Fibroblast of skin of abdomen (primary cell): ENCODE results near the gene GAL3ST3. TPM values are rescaled to one million over a fixed set of nuclear protein-coding genes. Genes with fewer than 3 reads are reported as not detected.
A peak's percentile ranks its signal among the peaks of the same experiment; 100 is the strongest.
"Not testable (repeated sequence)": the region's sequence is repeated elsewhere in the genome, so short reads cannot be mapped to it uniquely, and the experiment has no call there.

ENCODE experiments used
- DNase-seq: peaks from one replicate; pipeline ENCODE4 v3.0.0-alpha.2; 2013
- polyA plus RNA-seq, 2 experiments: library from polyadenylated mRNA; unstranded; fragments of 120-200 nt; gene quantifications; one replicate each; pipeline ENCODE4 v1.2.1, GENCODE V29; 2013; ENCODE audit not compliant: insufficient read length in 2 of 2

Gene GAL3ST3, protein sequence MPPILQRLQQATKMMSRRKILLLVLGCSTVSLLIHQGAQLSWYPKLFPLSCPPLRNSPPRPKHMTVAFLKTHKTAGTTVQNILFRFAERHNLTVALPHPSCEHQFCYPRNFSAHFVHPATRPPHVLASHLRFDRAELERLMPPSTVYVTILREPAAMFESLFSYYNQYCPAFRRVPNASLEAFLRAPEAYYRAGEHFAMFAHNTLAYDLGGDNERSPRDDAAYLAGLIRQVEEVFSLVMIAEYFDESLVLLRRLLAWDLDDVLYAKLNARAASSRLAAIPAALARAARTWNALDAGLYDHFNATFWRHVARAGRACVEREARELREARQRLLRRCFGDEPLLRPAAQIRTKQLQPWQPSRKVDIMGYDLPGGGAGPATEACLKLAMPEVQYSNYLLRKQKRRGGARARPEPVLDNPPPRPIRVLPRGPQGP
- 0.14 TPM for polyA plus RNA-seq (2013, experiment 1 of 2; ENCODE audit: insufficient read length)
- 0.20 TPM for polyA plus RNA-seq (2013, experiment 2 of 2; ENCODE audit: insufficient read length)

DNA sequence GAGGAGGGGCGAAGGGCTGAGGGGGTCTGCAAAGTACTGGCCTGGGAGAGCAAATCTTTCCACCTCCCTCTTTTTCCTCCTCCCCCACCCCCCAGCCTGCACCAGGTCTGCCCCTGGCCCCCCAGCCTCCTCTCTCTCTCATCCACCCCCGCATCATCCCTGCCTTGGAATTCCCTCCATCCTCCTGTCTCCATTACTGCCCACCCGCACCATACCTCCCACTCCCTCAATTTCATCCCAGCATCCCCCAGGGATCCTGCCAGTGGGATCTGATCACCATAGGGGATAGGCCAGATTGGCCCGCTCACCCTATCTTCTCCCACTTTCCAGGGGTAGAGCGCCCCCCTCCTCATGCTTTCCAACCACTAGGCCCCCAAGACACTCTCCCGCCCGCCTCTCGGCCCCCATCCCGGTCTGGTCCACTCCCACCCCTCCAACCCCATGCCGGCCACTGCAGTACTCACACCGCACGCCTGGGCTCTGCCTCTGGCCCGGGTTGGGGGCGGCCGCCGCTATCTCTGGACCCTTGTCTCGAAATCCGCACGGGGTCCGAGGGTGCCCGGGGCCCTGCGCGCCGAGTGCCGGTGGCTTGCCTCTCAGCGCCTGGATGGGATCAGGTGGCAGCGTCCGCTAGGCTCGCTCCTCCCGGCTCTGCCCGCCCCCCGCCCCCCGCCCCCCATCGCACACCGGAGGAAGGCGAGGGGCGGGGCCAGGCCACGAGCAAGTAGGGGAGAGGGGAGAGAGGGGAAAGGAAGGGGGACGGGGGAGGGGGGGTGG is at the start of gene GAL3ST3:
TSS of gene GAL3ST3 (minus strand) at position 615 of the 777 bp plus-strand sequence. CDS start 3,746 bp downstream, outside the sequence.
- no peak for DNase-seq

DNA sequence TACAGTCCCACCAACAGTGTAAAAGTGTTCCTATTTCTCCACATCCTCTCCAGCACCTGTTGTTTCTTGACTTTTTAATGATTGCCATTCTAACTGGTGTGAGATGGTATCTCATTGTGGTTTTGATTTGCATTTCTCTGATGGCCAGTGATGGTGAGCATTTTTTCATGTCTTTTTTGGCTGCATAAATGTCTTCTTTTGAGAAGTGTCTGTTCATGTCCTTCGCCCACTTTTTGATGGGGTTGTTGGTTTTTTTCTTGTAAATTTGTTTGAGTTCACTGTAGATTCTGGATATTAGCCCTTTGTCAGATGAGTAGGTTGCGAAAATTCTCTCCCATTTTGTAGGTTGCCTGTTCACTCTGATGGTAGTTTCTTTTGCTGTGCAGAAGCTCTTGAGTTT is 43.2 kb upstream of the GAL3ST3 start:
- not testable (repeated sequence) for DNase-seq

DNA sequence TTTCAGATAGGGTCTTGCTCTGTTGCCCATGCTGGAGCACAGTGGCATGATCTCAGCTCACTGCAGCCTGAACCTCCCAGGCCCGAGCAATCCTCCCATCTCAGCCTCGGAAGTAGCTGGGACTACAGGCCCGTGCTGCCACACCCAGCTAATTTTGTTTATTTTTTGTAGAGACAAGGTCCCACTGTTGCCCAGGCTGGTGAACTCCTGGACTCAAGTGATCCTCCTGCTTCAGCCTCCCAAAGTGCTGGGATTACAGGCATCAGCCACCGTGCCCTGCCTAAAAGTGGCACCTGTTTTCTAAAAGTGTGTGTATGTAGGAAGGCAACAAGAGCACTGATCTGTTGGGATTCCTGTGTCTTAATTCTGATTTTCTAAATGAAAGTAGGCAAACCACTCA is 41.3 kb upstream of the GAL3ST3 start:
- no peak for DNase-seq

DNA sequence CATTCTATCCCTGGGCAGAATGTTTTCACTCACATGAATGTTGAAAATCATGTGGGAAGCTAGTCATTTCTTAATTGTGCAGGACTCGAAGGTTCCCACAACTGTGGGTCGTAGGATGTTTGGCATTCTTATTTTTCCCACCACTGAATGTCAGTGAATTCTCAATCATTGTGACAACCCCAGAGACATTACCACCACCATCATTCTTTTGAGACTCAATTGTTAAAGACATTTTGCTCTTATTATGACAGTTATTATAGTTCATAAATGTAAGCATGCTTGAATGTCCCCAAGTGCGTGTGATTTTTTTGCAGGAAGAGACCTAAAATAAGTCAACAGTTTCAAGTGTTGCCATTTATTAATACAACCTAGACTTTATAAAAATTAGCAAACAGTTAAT is 40.1 kb upstream of the GAL3ST3 start:
- DNase-seq = no peak

DNA sequence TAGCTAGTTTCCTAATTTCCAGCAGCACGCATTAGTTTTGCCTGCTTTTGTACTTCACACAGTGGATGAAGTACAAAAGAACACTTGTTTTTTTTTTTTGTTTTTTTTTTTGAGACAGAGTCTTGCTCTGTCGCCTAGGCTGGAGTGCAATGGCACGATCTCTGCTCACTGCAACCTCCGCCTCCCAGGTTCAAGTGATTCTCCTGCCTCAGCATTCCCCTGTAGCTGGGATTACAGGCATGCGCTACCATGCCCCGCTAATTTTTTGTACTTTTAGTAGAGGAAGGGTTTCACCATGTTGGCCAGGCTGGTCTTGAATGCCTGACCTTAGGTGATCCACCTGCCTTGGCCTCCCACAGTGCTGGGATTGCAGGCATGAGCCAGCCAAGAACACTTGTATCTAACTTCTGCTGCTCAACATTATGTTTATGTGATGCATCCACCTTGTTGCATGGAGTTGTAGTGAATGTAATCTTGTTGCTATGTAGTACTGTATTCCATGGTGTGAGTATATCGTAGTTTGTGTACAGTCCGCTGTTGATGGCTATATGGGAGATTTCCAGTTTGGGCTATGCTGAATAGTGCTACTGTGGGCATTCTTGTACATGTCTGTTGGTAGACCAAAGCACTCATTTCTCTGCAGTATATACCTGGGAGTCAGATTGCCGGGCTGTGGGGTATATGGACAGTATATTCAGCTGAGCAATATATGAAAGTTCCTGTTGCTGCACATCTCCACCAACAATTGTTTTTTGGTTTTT is 38.4 kb upstream of the GAL3ST3 start:
- DNase-seq = no peak

DNA sequence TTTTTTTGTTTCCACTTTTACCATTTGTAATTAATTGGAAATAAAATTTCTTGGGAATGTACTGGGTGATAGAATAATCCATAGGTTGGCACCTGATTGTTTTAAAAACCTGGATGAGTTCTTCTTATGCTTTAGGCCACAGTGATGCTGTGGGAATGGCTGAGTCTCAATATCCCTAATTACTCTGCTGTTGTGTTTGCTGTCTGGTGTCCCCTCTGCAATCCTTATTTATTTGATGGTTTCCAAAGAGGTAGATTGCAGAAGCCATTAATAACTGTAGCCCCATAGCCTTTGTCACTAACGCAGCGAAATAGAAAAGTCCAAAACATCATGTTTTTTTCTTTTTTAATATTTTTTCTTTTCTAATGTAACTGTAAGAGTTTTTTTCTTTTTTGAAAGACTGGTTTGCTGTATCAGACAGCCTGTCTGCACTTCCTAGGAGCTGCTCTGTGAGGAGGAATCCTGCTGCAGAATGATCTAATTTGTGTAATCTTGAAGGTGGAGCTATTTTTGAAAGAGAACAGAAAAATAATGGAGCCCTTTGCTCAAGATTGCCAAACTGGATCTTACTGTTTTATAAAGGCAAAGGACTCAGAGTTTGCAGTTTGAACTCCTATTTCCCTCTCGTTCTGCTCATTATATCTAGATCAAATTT is 36.0 kb upstream of the GAL3ST3 start:
- DNase-seq = no peak

DNA sequence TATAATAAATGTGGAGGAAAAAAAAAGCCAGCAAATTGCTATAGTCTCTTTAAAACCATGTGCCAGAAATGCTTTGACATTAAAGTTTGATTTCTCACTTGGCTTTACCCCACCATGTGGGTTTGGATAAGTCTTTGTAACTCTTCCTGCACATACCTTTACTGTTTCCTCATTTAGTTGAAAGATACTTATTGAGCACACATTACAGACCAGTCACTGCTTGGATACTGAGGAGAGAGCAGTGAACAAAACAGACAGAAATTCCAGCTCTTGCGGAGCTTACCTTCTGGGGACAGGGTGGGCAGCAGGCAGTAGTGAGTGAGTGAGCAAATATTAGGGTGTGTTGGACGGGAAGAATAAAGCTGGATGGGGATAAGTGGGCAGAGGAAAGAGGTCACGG is 34.8 kb upstream of the GAL3ST3 start:
- DNase-seq = no peak

DNA sequence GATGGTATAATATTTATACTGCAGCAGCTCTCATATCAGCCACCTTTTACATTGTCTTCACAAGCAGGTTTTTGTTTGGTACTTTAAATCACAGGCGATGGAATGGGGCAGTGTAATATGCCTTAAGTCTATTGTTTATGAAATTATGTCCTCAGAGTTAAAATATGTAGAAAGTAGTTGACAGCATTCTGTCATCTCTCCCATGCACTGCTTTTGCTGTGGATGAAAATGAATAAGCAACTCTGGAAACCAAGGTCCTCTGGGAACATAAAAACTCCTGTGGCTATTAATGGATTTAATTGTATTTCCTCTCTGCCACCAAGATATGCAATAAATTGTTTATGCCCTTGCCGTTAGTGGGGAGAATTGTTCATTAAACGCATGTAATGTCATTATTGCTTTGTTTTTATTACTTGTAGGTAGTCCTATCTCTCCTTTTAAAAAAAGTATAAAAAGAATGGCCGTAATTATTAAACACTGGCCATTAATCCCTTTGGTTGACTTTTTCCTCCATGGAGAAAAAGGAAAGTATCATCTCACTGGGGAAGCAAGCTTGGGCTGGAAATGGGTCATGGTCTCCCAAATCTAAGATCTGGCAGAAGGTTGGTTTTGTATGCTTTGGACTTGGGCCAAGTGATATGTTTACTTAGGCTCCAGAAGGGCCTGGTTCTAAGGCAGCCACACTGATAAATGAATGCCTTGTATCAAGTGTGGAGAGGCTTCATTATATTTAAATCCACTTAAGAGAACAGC is 34.2 kb upstream of the GAL3ST3 start:
- DNase-seq = no peak

GRCh38 chr11:66081505-66081904 is 32.5 kb upstream of the GAL3ST3 start:
- DNase-seq = no peak

DNA sequence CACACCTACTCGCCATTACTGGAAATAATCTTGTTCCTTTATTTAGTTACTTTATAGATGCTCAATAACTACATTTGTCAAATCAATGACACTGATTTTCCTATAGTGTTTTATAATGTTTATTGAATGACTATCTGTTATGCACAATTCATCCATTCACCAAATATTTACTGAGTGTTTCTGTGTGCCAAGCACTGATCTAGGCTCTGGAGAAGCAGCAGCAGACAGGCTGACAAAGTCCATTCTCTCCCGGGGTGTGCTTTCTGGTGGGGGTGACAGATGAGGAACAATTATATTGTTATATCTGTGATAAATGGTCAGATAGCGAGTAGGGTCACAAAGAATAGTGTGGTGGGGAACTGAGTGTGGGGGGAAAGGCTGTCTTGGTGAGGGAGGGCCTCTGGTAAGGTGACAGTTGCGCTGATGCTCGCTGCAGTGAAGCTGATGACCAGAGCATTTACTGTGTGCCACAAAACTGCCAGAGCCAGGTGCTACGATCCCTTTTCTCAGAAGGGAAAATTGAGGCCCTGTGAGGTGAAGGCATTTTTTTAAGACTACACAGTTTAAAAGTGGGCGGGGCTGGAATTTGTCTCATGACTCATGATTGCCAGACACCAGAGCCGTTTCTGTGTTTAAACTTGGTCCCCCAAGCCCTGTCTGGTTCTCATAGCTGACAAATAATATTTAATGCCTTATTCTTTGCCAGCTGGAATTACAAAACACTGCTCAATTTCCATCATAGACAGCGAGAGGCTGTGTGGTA is 31.3 kb upstream of the GAL3ST3 start:
- peak; percentile 86 for DNase-seq

- not testable (repeated sequence) for DNase-seq
Observed at GRCh38 chr11:66078949-66079348, 30.0 kb upstream of the GAL3ST3 start.

DNA sequence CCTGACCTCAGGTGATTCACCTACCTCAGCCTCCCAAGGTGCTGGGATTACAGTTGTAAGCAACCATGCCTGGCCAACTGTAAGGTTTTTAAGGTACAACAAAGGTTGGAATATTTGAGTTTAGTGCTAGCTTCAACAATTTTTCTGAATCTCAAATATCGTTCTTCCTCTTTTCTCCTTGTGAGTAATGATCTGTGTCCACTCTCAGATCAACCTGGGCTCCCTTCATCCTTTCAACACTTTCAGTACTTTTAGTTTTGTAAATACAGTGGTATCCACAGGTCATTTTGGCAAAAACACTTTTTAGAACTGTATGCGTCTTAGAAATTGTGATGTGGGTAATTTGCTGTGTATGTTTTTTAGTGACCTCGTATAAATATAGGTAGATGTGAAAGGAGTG is 29.0 kb upstream of the GAL3ST3 start:
- DNase-seq = no peak

GRCh38 chr11:66076561-66076960 is 27.6 kb upstream of the GAL3ST3 start:
- peak; percentile 45 for DNase-seq

- DNase-seq = no peak
Observed at GRCh38 chr11:66075273-66075672, 26.3 kb upstream of the GAL3ST3 start.

GRCh38 chr11:66073669-66074068 is 24.7 kb upstream of the GAL3ST3 start:
- DNase-seq = no peak

DNA sequence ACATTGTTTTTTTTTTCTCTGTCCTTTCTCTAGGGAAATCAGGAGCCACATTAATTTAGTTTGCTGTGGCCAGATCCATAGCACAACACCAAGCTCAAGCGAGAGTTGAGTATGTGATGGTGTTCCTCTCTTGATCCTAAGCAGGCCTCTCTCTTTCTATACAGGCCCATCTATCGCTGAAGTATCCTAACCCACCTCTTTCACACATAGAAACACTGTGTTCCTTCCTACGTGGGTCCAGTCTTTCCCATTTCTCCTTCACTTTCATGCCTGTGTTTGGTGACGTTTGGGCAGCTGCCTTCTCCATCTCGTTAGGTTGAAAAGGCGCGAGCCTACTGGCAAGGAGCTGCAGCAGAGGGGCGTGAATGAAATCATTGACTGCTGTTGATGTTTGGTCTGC is 23.6 kb upstream of the GAL3ST3 start:
- no peak for DNase-seq

DNA sequence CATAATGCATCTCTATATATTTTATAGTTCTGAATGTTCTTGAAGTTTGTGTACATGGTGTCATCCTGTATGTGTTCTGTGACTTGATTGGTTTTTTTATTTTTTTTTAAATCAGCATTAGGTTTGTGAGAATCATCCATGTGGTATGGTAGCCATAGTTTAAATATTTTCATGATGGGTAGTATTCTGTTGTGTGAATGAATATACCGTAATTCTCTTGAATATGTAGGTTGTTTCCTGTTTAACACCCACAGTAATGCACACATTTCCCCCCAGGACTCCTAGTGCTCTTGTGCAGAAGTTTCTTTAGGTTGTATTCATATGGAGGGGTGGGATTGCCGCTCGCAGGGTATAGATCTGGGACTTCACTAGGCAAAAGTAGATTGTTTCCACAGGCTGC is 23.1 kb upstream of the GAL3ST3 start:
- DNase-seq = peak; percentile 68

GRCh38 chr11:66071381-66071801 is 22.4 kb upstream of the GAL3ST3 start:
- DNase-seq = no peak

- DNase-seq = no peak
Observed at GRCh38 chr11:66070604-66071380, 21.8 kb upstream of the GAL3ST3 start.
